Memory B cell (primary cell): ENCODE results near the gene LPO.
A peak's percentile ranks its signal among the peaks of the same experiment; 100 is the strongest.

ENCODE experiments used
- ATAC-seq: fragments of 150-1000 bp; cut with Tn5 transposase; 2 replicates; pipeline ENCODE4 v1.10.0; 2021; ENCODE audit warnings: low read depth, mild to moderate bottlenecking, moderate library complexity
- DNase-seq, 2 donors: peaks; one replicate each; pipeline ENCODE4 v3.0.0; 2022; ENCODE audit warnings: low spot score in 2 of 2
- H3K27ac Mint-ChIP-seq: one replicate; pipeline ENCODE4 v1.8.0; 2022; ENCODE audit warnings: mild to moderate bottlenecking, moderate library complexity, mixed read lengths
- H3K27me3 Mint-ChIP-seq: one replicate; pipeline ENCODE4 v1.8.0; 2022; ENCODE audit warnings: mixed read lengths
- H3K36me3 Mint-ChIP-seq: one replicate; pipeline ENCODE4 v1.8.0; 2022; ENCODE audit warnings: mild to moderate bottlenecking, mixed read lengths
- H3K4me1 Mint-ChIP-seq: one replicate; pipeline ENCODE4 v1.8.0; 2022; ENCODE audit warnings: mixed read lengths
- H3K4me3 Mint-ChIP-seq: one replicate; pipeline ENCODE4 v1.8.0; 2022; ENCODE audit warnings: mild to moderate bottlenecking, moderate library complexity, mixed read lengths
- H3K9me3 Mint-ChIP-seq: one replicate; pipeline ENCODE4 v1.8.0; 2022; ENCODE audit warnings: mixed read lengths

The LPO gene

GRCh38 chr17:58305626-58306025 is 67.2 kb downstream of the LPO start:
- no peak overlapping the region for H3K27ac Mint-ChIP-seq
- H3K4me3 Mint-ChIP-seq = no peak overlapping the region
- H3K27me3 Mint-ChIP-seq = no peaks in the 10 kb centered on the region
- peaks cover 12% of the 10 kb centered on the region for H3K4me1 Mint-ChIP-seq
- no peaks in the 10 kb centered on the region for H3K9me3 Mint-ChIP-seq
- peaks cover 2% of the 10 kb centered on the region for H3K36me3 Mint-ChIP-seq
- no peak for DNase-seq
- no peak for ATAC-seq

- Mint-ChIP-seq H3K27me3 (no peaks in the 10 kb centered on the region), H3K36me3 (peaks cover 2% of the 10 kb centered on the region), H3K4me1 (peaks cover 12% of the 10 kb centered on the region), H3K27ac (no peak overlapping the region), H3K4me3 (no peak overlapping the region), H3K9me3 (no peaks in the 10 kb centered on the region)
- ATAC-seq (no peak), DNase-seq (no peak)
Measured at GRCh38 chr17:58306131-58306951, 68.0 kb downstream of the LPO start.

- H3K4me3 Mint-ChIP-seq = no peak overlapping the region
- no peak overlapping the region for H3K27ac Mint-ChIP-seq
- no peak for ATAC-seq
- H3K4me1 Mint-ChIP-seq = peaks cover 9% of the 10 kb centered on the region
- no peaks in the 10 kb centered on the region for H3K27me3 Mint-ChIP-seq
- no peak for DNase-seq
- H3K36me3 Mint-ChIP-seq = peaks cover 2% of the 10 kb centered on the region
- no peaks in the 10 kb centered on the region for H3K9me3 Mint-ChIP-seq
Measured at GRCh38 chr17:58307468-58308172, 69.2 kb downstream of the LPO start.

- H3K27me3 Mint-ChIP-seq = no peaks in the 10 kb centered on the region
- peak; percentile 13 for ATAC-seq
- H3K27ac Mint-ChIP-seq = no peak overlapping the region
- peaks cover 2% of the 10 kb centered on the region for H3K36me3 Mint-ChIP-seq
- H3K4me3 Mint-ChIP-seq = no peak overlapping the region
- H3K9me3 Mint-ChIP-seq = no peaks in the 10 kb centered on the region
- DNase-seq = no peak
- peaks cover 7% of the 10 kb centered on the region for H3K4me1 Mint-ChIP-seq
Measured at GRCh38 chr17:58308173-58308984, 70.0 kb downstream of the LPO start.

GRCh38 chr17:58308985-58309917 is 70.9 kb downstream of the LPO start:
- Mint-ChIP-seq H3K9me3 (no peaks in the 10 kb centered on the region), H3K27me3 (no peaks in the 10 kb centered on the region), H3K4me1 (peaks cover 3% of the 10 kb centered on the region), H3K27ac (no peak overlapping the region), H3K4me3 (no peak overlapping the region), H3K36me3 (peaks cover 2% of the 10 kb centered on the region)
- ATAC-seq (no peak), DNase-seq (no peak)

- no peak for DNase-seq
- no peak overlapping the region for H3K4me3 Mint-ChIP-seq
- H3K4me1 Mint-ChIP-seq = peaks cover 3% of the 10 kb centered on the region
- H3K9me3 Mint-ChIP-seq = no peaks in the 10 kb centered on the region
- no peak overlapping the region for H3K27ac Mint-ChIP-seq
- H3K36me3 Mint-ChIP-seq = peaks cover 2% of the 10 kb centered on the region
- no peak for ATAC-seq
- H3K27me3 Mint-ChIP-seq = no peaks in the 10 kb centered on the region
Measured at GRCh38 chr17:58309918-58310259, 71.5 kb downstream of the LPO start.

GRCh38 chr17:58310511-58311428 is 72.4 kb downstream of the LPO start:
- no peak overlapping the region for H3K27ac Mint-ChIP-seq
- ATAC-seq (no peak), DNase-seq (no peak)
- H3K36me3 Mint-ChIP-seq = peaks cover 2% of the 10 kb centered on the region
- H3K4me3 Mint-ChIP-seq = no peak overlapping the region
- H3K27me3 Mint-ChIP-seq = no peaks in the 10 kb centered on the region
- no peaks in the 10 kb centered on the region for H3K9me3 Mint-ChIP-seq
- peaks cover 3% of the 10 kb centered on the region for H3K4me1 Mint-ChIP-seq

- ATAC-seq = no peak
- DNase-seq = no peak
- Mint-ChIP-seq H3K27ac (no peak overlapping the region), H3K4me3 (no peak overlapping the region), H3K27me3 (no peaks in the 10 kb centered on the region), H3K4me1 (peaks cover 3% of the 10 kb centered on the region), H3K36me3 (peaks cover 2% of the 10 kb centered on the region), H3K9me3 (no peaks in the 10 kb centered on the region)
Measured at GRCh38 chr17:58311429-58311894, 73.1 kb downstream of the LPO start.

GRCh38 chr17:58312021-58312630 is 73.7 kb downstream of the LPO start:
- DNase-seq = no peak
- no peak overlapping the region for H3K27ac Mint-ChIP-seq
- H3K4me1 Mint-ChIP-seq = peaks cover 3% of the 10 kb centered on the region
- H3K27me3 Mint-ChIP-seq = no peaks in the 10 kb centered on the region
- ATAC-seq = no peak
- peaks cover 2% of the 10 kb centered on the region for H3K36me3 Mint-ChIP-seq
- H3K9me3 Mint-ChIP-seq = no peaks in the 10 kb centered on the region
- H3K4me3 Mint-ChIP-seq = no peak overlapping the region

GRCh38 chr17:58312829-58313228 is 74.4 kb downstream of the LPO start:
- H3K27me3 Mint-ChIP-seq = no peaks in the 10 kb centered on the region
- H3K4me1 Mint-ChIP-seq = peaks cover 9% of the 10 kb centered on the region
- no peak for DNase-seq
- peaks cover 2% of the 10 kb centered on the region for H3K36me3 Mint-ChIP-seq
- no peak overlapping the region for H3K4me3 Mint-ChIP-seq
- no peak for ATAC-seq
- H3K27ac Mint-ChIP-seq = no peak overlapping the region
- no peaks in the 10 kb centered on the region for H3K9me3 Mint-ChIP-seq

GRCh38 chr17:58313815-58314705 is 75.7 kb downstream of the LPO start:
- peaks cover 12% of the 10 kb centered on the region for H3K4me1 Mint-ChIP-seq

GRCh38 chr17:58314706-58315015 is 76.3 kb downstream of the LPO start:
- ATAC-seq (no peak), DNase-seq (no peak)
- Mint-ChIP-seq H3K4me1 (peaks cover 12% of the 10 kb centered on the region), H3K9me3 (no peaks in the 10 kb centered on the region), H3K36me3 (no peaks in the 10 kb centered on the region), H3K27me3 (no peaks in the 10 kb centered on the region), H3K4me3 (no peak overlapping the region), H3K27ac (no peak overlapping the region)

More at GRCh38 chr17:58313815-58314705, 75.7 kb downstream of the LPO start:
- no peaks in the 10 kb centered on the region for H3K9me3 Mint-ChIP-seq
- H3K4me3 Mint-ChIP-seq = no peak overlapping the region
- no peak overlapping the region for H3K27ac Mint-ChIP-seq
- H3K27me3 Mint-ChIP-seq = no peaks in the 10 kb centered on the region
- DNase-seq (no peak), ATAC-seq (no peak)
- no peaks in the 10 kb centered on the region for H3K36me3 Mint-ChIP-seq
